Measurements from ENCODE around the gene CERS4.

DNA sequence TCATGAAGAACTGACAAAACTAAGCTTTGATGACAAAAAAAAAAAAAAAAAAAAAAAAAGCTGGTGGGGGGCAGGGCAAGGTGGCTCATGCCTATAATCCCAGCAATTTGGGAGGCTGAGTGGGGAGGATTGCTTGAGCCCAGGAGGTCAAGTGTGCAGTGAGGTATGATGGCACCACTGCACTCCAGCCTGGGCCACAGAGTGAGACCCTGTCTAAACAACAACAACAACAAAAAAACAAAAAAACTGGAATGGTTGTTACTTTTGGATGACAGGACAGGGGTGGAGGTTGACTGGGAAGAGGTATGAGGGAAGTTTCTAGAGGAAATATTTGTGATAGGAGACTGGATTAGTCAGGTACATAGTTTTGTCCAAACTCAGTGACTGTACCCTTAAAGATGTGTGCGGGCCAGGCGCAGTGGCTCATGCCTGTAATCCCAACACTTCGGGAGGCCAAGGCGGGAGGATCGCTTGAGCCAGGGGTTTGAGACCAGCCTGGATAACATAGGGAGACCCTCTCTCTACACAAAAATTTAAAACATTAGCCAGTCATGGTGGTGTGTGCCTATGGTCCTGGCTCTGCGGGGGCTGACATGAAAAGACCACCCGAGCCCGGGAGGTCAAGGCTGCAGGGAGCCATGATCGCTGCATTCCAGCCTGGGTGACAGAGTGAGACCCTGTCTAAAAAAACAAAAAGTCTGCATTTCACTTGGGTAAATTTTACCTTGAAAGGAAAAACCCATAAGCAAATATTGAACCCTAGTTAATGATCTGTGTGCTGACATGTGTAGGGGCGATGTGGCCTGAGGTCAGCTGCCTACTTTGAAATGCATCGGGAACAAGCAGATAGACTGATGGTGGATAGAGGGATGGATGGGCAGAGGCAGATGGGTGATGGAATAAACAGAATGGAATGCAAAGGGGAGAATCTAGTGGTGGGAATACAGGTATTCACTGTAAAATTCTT lies 37.0 kb downstream of the CERS4 start:
- TF ChIP-seq CTCF (IDR thresholded peaks at IDR 0.05), result no peak
- no peak for TF ChIP-seq POLR2A (IDR thresholded peaks at IDR 0.05)
- TF ChIP-seq POLR2AphosphoS5 (IDR thresholded peaks at IDR 0.05), result no peak
- TF ChIP-seq EP300 (IDR thresholded peaks at IDR 0.05), result no peak
